Stimulated activated CD4-positive, alpha-beta T cell treated with anti-CD3 and anti-CD28 coated beads, Interleukin-1b, Interleukin-23, amount 100 ng/mL, for 24 hours (primary cell): Measurements from ENCODE around the gene ASAP2.

Experiments used
- DNase-seq, 4 experiments: peaks; one replicate each; pipeline ENCODE4 v3.0.0-alpha.2; 2020; ENCODE audit warnings: low read depth in 4 of 4, low spot score in 1 of 4

ASAP2 gene

DNA sequence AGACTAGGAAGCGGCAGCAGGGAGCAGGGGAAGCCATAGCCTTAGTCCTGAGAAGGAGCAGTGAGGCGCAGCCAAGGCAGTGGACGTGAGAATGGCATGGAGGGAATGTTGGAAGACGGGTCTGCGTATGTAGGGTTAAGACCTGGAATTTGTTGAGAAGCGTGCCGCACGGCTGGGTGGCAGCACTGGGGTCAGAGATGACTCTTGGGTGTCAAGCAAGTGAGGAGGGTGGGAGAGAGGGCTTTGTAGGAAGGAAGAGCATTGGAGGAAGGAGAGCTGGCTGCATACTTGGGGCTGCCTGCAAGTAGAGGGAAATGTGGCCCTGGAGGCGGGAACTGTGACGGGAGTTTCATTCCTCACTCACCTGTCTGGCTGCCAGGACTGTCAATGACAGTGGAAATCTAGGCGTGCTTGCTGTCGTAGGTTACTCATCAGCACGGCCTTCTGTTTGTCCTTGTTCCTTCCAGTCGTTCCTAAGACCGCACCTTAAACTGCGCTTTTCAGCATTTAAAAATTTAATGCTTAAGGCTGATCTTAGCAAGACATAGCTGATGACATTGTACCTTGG lies 108.8 kb downstream of the ASAP2 start:
- DNase-seq: no peak

DNA sequence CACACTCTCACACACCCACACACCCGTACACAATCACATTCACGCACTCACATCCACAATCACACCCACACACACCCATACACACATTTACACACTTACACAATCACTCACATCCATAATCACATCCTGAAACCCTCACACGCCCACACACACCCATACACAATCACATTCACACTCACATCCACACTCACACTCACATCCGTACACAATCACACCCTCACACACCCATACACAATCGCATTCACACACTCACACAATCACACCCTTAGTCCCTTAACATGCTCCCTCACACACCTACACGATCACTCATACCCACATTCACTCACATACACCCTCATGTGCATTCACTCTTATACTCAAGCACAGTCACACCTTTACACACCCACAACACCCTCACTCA lies 110.9 kb downstream of the ASAP2 start:
- no peak for DNase-seq

DNA sequence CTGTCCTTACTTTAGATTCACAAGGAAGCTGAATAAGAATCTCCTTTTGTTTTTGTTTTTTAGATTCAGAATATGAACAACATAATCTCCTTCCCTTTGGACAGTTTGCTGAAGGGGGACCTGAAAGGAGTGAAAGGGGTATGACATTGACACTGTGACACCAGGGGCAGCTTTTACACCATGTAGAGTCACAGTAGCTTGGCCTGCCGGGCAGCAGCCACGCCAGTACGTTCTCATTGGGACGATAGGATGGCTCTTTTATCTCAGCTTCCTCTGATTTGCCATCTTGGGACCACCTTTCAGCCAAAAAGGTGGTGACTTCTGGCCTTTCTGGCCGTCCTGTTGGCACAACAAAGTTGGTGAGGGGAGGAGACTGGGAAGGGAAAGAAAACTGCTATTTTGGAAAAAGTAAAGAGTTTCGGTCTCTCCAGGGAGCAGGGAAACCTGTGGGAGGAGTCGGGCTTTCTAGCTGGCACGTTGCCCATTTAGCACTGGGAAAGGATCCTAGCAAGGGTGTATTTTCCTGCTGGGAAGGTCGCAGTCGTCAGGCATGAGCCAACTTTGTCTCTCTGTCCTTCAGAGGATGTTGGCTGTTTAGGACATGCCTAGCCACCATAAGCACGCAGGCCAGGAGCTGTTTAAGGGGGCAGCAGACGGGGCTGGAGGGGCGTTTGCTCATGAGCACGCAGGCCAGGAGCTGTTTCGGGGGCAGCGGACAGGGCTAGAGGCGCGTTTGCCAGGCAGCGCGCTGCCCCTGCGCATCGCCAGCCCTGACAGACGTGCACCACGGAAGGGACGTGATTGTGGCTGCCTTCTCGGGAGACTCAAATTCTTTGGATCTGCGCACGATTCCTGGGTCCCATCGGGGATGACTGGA lies 112.1 kb downstream of the ASAP2 start:
- DNase-seq: no peak

DNA sequence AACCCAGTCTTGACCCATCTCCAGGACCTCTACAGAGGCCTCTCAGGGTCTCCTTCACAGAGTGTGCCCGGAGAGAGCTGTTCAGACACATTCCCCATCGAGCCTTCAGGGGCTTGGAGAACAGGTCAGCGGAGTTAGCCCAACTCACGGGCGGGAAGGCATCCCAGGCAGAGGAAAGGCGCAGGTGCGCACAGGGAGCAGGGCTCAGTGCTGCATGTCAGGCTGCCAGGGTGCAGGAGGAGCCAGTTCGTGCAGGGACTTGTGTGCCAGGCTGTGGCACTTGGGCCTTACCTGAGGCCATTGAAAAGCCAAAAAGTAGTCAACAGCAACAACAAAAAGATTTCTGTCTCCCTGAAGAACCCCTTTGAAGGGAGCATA lies 112.7 kb downstream of the ASAP2 start:
- no peak for DNase-seq

DNA sequence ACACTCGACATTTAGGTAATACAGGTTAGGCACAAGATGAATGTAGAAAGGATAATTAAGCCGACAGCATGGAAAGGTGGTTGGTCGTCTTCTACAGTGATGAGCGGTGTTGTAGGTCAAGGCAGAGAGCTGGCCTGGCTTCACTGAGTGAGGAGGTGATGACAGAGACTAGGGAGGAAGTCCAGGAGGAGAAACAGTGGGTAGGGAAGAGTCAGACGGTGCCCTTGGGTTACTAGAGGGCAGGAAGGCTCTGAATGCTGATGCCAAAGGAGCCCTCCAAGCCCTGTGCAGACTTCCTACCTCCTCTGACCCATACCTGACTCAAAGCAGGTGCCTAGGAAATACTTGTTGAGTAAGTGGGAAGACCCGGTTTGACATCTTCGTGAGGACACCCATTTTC lies 116.0 kb downstream of the ASAP2 start:
- no peak for DNase-seq

DNA sequence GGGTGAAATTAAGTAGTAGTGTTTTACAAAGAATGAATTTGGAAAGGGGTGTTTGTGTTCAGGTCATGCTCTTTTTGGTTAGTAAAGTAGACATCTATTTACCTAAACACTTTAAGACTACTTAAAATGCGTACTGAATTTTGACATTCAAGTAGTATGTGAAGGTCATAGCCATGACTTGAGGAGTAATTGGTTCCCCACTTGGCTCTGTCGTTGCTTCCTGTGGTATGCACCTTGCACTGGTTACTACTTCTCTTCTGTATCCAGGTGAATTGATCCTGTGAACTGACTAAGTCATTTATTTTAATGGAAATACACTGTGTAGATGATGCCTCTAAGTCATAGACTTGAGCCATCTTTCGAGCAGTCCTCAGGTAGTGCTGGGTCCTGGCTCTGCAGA lies 118.8 kb downstream of the ASAP2 start:
- DNase-seq: no peak

DNA sequence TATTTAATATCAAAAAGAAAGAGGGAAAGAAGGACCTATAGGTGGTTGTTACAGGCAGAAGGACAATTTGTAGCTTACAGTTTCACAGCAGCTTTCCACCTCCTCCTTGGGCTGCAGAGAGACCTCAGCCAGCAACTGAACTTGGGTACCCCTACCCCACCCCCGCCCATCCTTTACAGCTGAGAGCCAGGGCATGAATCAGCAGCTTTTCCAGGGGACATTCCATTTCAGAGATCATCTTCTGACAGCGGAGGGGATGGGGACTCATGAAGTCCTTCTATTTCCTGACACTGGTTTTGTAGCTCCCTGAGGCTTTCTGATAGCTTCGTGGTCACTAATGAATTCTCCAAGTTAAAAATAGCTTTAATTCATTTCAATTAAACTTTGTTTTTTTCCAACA lies 120.4 kb downstream of the ASAP2 start:
- DNase-seq: no peak

DNA sequence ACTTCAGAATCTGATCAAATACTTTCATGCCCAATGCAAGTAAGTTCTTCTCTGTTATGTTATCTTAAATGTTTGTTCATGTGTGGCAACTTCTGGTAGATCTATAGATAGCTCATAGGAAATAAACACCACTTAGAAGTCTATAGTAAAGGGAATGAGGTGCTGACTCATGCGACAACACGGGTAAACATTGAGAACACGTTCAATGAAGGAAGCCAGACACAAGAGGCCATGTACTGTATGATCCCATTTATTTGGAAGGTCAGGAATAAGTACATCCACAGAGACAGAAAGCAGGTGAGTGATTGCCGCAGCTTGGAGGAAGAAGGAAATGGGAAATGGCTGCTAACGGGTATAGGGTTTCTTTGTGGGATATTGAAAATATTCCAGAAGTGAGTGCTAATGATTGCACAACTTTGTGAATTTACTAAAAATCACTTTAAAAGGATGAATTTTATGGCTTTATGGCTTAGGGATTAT lies 121.3 kb downstream of the ASAP2 start:
- DNase-seq: no peak

DNA sequence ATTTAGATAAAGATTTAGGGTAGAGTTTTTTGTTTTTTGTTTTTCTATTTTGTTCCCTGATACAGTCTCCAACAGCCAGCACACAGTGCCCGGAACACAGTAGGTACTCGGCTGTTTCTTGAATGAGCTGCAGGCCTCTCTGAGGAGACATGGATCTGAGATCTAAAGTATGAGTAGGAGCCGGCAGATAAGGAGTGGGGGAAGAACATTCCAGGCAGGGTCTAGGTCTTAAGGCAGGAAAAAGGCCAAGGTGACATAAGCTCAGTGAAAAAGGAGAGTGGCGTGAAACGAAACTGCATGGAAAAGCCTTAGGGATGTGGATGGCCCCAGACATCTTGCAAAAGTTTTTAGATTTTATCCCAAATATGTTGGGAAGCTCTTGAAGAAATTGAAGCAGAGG lies 122.3 kb downstream of the ASAP2 start:
- no peak for DNase-seq

DNA sequence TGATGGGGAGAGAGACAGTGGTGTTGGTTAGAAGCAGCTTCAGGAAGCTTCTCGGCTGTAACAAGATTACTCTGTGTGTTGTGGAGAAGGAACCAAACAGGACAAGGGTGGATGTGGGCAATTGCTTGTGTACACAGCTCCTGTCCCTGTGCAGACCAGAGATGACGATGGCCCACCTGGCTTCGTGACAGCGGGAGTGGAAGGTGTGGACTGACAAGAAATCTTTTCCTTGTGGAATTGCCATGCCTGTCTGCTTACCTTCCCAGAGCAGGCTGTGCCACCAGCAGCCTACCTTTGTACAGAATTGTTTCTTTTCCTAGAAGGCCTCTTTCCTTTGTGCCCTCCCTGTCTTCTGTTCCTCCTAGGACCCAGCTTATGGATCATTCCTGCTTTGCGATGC lies 122.9 kb downstream of the ASAP2 start:
- DNase-seq: no peak

DNA sequence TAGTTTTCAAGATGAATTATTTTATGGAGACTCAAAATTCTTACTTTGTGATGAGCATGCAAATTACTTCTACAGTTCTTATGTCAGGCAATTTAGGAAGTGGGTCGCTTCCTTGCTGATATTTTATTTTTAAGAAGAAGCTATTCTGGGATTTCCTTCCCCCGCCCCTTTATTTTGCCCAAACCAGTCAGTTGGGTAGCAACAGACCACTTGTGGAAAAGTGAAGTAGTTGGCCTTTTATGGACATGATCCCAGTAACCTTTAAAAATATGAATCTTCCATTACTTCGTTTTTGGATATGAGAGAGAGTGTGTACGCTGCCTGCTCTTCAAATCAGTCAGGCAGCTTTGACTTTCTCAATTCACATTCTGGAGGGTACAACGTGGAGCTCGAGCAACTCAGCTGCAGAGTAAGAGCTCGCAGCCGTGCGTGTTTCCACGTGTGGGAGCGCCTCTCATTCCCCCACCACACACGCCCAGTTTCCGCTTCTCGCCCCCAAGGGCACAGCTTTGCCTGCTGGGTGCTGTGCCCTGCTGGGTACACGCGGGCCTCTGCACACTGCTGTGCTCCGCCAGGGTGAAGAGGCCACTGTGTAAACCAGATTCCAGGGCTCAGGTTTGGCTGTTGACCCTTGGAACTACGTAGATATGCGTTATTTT lies 124.1 kb downstream of the ASAP2 start:
- DNase-seq: no peak

DNA sequence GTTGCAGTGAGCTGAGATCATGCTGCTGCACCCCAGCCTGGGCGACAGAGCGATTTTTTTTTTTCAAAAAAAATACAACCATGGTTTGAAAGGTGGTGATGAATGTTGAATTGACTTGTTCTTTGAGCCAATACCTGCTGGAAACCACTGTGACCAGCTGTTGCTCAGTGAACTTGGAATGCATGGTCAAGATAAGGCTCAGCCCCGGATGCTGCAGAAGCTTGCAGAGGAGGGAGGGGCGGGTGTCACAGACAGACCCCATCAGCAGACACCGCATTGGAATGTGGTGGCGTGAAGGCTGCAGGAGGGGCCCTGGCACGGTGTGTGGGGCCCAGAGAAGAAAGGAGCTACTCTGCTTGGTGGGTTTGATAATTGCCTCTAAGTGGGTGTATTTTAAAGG lies 125.1 kb downstream of the ASAP2 start:
- no peak for DNase-seq

DNA sequence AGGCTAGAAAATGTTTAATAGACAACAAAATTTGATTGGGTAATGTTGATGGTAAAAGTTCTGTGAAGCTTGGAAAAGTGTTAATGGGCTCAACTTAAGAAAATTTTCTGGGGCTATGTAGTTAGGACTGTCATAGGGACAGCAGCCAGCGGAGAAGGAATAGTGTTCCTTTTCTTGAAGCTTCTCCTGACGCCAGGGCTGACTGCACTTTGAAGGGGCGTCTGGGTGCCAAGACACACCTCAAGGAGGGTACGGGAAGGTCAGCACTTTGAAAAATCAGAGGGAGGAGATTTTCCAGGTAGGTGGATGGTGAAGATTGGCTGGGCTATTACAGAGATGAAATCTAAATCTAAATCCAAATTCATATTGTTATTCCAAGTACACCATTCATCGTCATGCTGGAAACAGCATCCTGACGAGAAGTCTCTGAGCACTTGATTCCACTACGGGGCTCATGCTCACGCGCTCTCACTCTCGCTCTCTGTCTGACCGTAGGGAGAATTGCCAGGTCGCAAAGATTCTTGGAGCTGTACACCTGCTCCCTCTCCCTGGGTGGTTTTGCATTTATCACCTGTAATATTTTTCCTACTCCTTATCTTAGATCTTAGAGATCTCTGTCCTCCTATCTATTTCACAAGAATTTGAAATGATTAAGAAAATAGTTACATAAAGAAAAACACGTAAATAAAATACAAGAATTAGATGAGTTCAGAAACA lies 125.7 kb downstream of the ASAP2 start:
- DNase-seq: no peak

DNA sequence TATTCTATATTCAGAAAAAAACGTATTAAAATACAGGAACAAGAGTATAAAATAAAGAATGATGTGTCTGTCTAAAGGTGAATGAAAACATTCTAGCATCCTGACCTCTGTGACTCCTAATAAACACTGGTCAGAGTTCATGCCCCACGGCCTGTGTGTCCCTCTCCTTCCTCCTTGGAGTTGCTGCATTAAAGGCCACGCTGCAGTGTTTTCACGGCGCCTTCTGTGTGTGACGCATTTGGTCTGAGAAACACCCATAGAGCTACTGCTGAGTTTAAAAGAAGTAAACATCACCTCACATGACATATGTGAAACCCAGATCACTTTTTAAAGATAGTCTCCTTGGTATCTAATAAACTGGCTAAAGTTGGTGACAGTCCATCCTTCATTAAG lies 126.2 kb downstream of the ASAP2 start:
- no peak for DNase-seq

DNA sequence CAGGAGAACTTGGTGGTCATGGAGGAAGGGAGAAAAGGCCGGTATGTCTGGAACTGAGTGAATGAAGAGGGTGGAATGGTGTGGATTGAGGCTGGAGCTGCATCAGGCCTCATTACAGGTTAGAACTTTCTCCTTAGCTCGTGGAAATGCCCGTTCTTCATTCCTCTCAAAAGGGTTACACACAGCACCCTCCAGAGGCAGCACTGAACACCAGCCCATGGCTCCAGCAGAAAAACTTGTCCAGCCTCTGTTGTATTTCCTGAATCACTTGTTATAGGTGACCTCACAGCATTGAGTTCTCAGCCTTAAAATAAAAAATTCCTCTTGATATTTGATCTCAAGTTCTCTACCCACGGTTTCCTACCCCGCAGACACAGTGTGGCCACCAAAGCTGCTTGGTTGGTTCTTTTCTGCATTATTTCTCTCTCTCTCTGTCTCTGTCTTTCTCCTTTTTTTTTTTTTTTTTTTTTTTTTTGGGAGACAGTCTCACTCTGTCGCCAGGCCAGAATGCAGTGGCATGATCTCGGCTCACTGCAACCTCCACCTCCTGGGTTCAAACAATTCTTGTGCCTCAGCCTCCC lies 127.1 kb downstream of the ASAP2 start:
- no peak for DNase-seq

DNA sequence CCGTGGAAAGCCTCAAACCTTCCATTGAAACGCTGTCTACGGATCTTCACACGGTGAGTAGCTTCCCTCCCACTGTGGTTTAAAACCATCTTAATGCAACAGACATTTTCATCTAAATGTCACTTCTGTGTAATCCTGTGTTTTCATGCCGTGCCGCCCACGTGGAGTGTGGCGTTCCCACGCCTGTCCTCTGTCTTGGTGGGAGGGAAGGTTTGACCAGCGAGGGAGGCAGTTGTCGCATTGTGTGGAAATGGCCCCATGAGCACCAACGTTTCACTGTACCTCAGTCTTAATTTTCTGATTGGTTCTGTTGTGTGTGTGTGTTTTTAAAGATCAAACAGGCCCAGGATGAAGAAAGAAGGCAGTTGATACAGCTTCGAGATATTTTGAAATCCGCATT lies 128.1 kb downstream of the ASAP2 start:
- DNase-seq: no peak

DNA sequence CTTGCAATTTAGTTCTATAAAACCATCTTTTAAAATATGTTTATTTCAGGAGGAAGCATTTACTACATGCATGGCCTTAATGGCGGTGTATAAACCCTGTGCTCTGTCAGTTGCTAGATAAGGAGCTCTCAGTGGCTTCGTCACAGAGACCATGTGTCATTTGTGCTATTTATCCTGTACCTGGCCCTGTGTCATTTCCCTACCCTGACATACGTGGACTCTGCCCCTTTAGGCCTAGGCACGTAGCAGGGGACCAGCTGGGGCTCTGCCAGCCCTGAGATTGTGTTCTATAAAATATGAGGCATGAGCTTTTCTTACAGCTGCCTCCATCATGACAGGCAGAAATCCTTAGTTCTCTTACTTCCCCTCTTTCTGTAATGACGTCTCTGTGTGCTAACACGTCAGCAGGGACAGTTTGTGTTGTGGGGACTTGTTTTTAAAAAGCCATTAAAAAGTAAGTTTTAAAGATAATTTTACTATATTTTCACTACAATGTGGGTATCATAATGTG lies 128.8 kb downstream of the ASAP2 start:
- no peak for DNase-seq

DNA sequence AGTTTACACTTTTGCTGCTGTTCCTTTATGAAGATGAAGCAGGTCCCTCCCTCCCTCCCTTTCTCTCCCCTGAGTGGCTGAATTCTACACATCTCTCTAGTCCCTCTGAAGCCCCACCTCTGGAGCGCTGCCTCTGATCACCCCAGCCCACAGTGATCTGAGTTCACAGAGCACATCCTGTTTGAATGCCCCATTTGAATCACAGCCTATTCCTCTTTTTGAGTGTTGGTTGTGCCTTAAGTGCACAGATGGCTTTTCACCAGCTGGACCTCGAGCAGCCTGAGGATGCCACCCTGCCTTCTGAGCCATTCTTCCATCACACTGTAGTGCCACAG lies 129.6 kb downstream of the ASAP2 start:
- no peak for DNase-seq

DNA sequence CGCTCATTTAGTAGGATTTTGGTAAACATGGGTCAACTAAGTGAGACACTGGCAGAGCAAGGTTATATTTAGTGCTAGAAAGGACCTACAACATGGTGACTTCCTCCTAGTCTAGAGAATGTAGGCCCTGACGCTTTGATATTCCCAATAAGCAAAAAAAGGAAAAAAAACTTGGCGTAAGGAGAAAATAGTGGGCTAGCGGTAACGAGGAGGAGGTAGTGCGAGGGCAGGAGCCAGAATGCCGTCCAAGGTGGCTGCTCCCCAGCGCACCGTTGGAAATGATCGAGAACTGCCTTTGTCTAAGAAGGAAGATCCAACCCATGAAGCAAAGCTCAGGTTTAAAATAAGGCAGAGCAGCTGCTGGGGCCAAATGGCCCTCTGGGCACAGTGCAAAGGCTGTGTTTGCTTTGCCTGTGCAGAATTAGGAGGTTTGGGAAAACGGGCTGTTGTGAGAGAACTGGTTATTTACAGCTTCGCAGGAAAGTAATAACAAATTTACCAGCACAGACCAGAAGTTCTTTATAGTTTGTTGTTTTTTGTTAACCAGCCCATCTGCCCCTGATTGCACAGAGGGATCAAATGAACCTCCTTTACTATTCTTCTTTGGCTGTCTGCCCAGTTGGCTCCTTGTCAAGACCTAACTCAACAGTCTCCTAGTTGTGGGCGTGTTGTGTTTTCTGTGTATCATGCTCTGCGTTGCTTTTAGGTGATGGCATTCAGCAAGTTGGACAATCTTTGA lies 130.1 kb downstream of the ASAP2 start:
- DNase-seq: no peak

DNA sequence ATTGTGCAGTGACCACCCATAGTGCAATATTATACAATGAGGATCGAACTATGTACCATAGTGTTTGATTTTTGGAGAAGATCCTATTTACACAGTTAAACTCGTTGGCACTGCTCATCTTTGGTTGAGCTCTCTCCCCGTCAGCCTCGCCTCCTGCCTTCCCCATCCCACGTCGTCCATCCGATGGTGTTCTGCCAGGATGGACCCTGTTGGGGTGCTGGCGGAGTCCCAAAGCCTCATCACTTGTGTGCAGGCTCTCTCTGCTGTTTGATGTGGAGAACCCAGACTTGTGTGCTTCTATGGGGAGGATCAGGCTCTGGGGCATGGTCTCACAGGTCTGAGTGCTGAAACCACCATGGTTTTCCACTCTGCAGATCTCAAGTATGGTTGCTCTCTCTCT lies 131.3 kb downstream of the ASAP2 start:
- DNase-seq: no peak
